Keratinocyte (primary cell): ENCODE data around the gene MAGI1. TPM values are rescaled to one million over a fixed set of nuclear protein-coding genes. Genes with fewer than 3 reads are reported as not detected.

Experiments
- DNase-seq: peaks from one replicate; pipeline ENCODE4 v3.0.0-alpha.2; 2011; ENCODE audit warnings: low read depth, missing footprints, low spot score
- FAIRE-seq: peaks from 2 replicates; lab custom pipeline; 2011; peaks lifted over from hg19 to GRCh38; lab: Jason Lieb, UNC
- H2AFZ ChIP-seq: 2 replicates; pipeline ENCODE4 v1.6.0; 2012; ENCODE audit warnings: low read length, control low read depth, inconsistent platforms; ENCODE audit not compliant: control insufficient read depth
- H3K27ac ChIP-seq: 2 replicates; pipeline ENCODE4 v1.5.1; 2011; ENCODE audit warnings: low read length; ENCODE audit not compliant: control insufficient read depth, insufficient read depth
- H3K27me3 ChIP-seq: 3 replicates; pipeline ENCODE4 v1.6.0; 2011; ENCODE audit warnings: low read length; ENCODE audit not compliant: control insufficient read depth, insufficient read depth; ENCODE audit errors: extremely low read depth
- H3K36me3 ChIP-seq, 2 experiments: 2 replicates in 1 of 2; 3 replicates in 1 of 2; pipeline ENCODE4 v1.5.1; 2011; ENCODE audit warnings: low read length in 2 of 2, mild to moderate bottlenecking in 1 of 2; ENCODE audit not compliant: control insufficient read depth in 2 of 2, insufficient read depth in 2 of 2; ENCODE audit errors: extremely low read depth in 1 of 2
- H3K4me1 ChIP-seq: 3 replicates; pipeline ENCODE4 v1.5.1; 2011; ENCODE audit warnings: low read length; ENCODE audit not compliant: control insufficient read depth, insufficient read depth; ENCODE audit errors: extremely low read depth
- H3K4me2 ChIP-seq: 3 replicates; pipeline ENCODE4 v1.6.0; 2011; ENCODE audit warnings: low read depth, low read length; ENCODE audit not compliant: control insufficient read depth, insufficient read depth; ENCODE audit errors: extremely low read depth
- H3K4me3 ChIP-seq, 3 experiments: fragments of 200-600 bp in 1 of 3; sonication (generic) in 1 of 3; 2 replicates in 2 of 3; 3 replicates in 1 of 3; pipeline ENCODE4 v1.5.1; 2011 to 2016; ENCODE audit warnings: low read length in 3 of 3, mild to moderate bottlenecking in 3 of 3, control low read depth in 2 of 3, inconsistent platforms in 1 of 3, low read depth in 1 of 3, mixed read lengths in 1 of 3, mixed run types in 1 of 3, moderate library complexity in 1 of 3; ENCODE audit not compliant: control insufficient read depth in 2 of 3, insufficient read depth in 2 of 3; ENCODE audit errors: extremely low read depth in 1 of 3
- H3K79me2 ChIP-seq: 2 replicates; pipeline ENCODE4 v1.6.0; 2012; ENCODE audit warnings: low read length; ENCODE audit not compliant: control insufficient read depth, insufficient read depth
- H3K9ac ChIP-seq: 3 replicates; pipeline ENCODE4 v1.6.0; 2011; ENCODE audit warnings: low read length; ENCODE audit not compliant: control insufficient read depth, insufficient read depth; ENCODE audit errors: extremely low read depth
- H3K9me1 ChIP-seq: 3 replicates; pipeline ENCODE4 v1.6.0; 2011; ENCODE audit warnings: low read length; ENCODE audit not compliant: control insufficient read depth, insufficient read depth; ENCODE audit errors: extremely low read depth
- H3K9me3 ChIP-seq: 2 replicates; pipeline ENCODE4 v1.5.1; 2012; ENCODE audit warnings: low read depth, low read length; ENCODE audit not compliant: control insufficient read depth
- H4K20me1 ChIP-seq: 3 replicates; pipeline ENCODE4 v1.6.0; 2011; ENCODE audit warnings: low read length; ENCODE audit not compliant: control insufficient read depth, insufficient read depth; ENCODE audit errors: extremely low read depth
- CTCF ChIP-seq, 3 experiments: IDR thresholded peaks in 1 of 3; conservative IDR thresholded peaks in 1 of 3; optimal IDR thresholded peaks in 1 of 3; 2 replicates in 2 of 3; 3 replicates in 1 of 3; pipeline versions ENCODE3 to v1.5.1; 2011; ENCODE audit warnings: low read length in 3 of 3, mild to moderate bottlenecking in 3 of 3, moderate library complexity in 2 of 3, control low read depth in 1 of 3, inconsistent platforms in 1 of 3; ENCODE audit not compliant: insufficient read depth in 2 of 3; ENCODE audit errors: extremely low read depth in 1 of 3
- EZH2 ChIP-seq: IDR thresholded peaks from one replicate; pipeline ENCODE4 v1.6.1; 2012; ENCODE audit warnings: inconsistent platforms, mild to moderate bottlenecking, low read length, moderate library complexity
- dilution Hi-C: fragments of 300-500 bp; cut with MboI; formaldehyde crosslinking; loops from one replicate; pipeline ENCODE4 v1.7.0; 2020; ENCODE audit warnings: low sequenced_read_pairs; ENCODE audit not compliant: extremely low pct_ligation_motif_present
- polyA plus RNA-seq, 5 experiments: library from polyadenylated mRNA; depleted of rRNA in 3 of 5; stranded (reverse) in 3 of 5; stranded (forward) in 1 of 5; unstranded in 1 of 5; fragments of >200 nt; gene quantifications; 1 replicate in 1 of 5; 2 replicates in 3 of 5; 3 replicates in 1 of 5; pipeline versions ENCODE4 v1.2.1 to v1.2.3, GENCODE V29; 2011 to 2012; ENCODE audit warnings: missing spikeins in 2 of 5, low read depth in 1 of 5, low replicate concordance in 1 of 5

The MAGI1 gene
- polyA plus RNA-seq, 1 donor (not counting 4 experiments of a cell fraction or from before 2014, with no cell fraction given) = 10.9 TPM

GRCh38 chr3:65857327-65857726 lies 181.4 kb downstream of the MAGI1 start:
- no peak overlapping the region for H3K9ac ChIP-seq
- no peaks in the 10 kb centered on the region for H3K36me3 ChIP-seq
- DNase-seq = no peak
- FAIRE-seq = no peak
- no peaks in the 10 kb centered on the region for H4K20me1 ChIP-seq
- no peaks in the 10 kb centered on the region for H3K27me3 ChIP-seq
- dilution Hi-C loops = no loop called here
- no peak overlapping the region for H3K4me2 ChIP-seq
- H3K79me2 ChIP-seq = no peaks in the 10 kb centered on the region
- no peaks in the 10 kb centered on the region for H3K9me3 ChIP-seq
- H3K4me3 ChIP-seq = no peak overlapping the region
- TF ChIP-seq CTCF (optimal IDR thresholded peaks at IDR 0.05 in 1 of 3, IDR thresholded peaks at IDR 0.05 in 1 of 3, conservative IDR thresholded peaks at IDR 0.05 in 1 of 3; ENCODE audit: extremely low read depth in 1 of 3, insufficient read depth in 2 of 3, low read length in 3 of 3) (no peak), EZH2 (no peak)
- H3K9me1 ChIP-seq = no peaks in the 10 kb centered on the region
- H3K4me1 ChIP-seq = peaks cover 19% of the 10 kb centered on the region
- H3K27ac ChIP-seq = no peak overlapping the region
- H2AFZ ChIP-seq = no peak overlapping the region

- Histone ChIP-seq H3K9me3 (no peaks in the 10 kb centered on the region), H3K4me2 (no peak overlapping the region), H3K9me1 (no peaks in the 10 kb centered on the region), H4K20me1 (no peaks in the 10 kb centered on the region), H3K36me3 (no peaks in the 10 kb centered on the region), H3K4me3 (no peak overlapping the region), H3K9ac (no peak overlapping the region), H3K4me1 (peaks cover 24% of the 10 kb centered on the region), H3K79me2 (no peaks in the 10 kb centered on the region), H3K27ac (no peak overlapping the region), H3K27me3 (no peaks in the 10 kb centered on the region), H2AFZ (no peak overlapping the region)
- TF ChIP-seq CTCF (optimal IDR thresholded peaks at IDR 0.05 in 1 of 3, IDR thresholded peaks at IDR 0.05 in 1 of 3, conservative IDR thresholded peaks at IDR 0.05 in 1 of 3; ENCODE audit: extremely low read depth in 1 of 3, insufficient read depth in 2 of 3, low read length in 3 of 3) (no peak), EZH2 (no peak)
- FAIRE-seq (no peak), DNase-seq (no peak)
- dilution Hi-C loops = no loop called here
Observed at GRCh38 chr3:65856907-65857306, 181.8 kb downstream of the MAGI1 start.
